HG03066 (cell line): ENCODE data around the gene IRS2.

ENCODE experiments used
- ATAC-seq: cut with Tn5 transposase; IDR thresholded peaks from one replicate; pipeline ENCODE4 v1.9.1; 2021; ENCODE audit warnings: low read depth; ENCODE audit not compliant: unreplicated experiment

The IRS2 gene

DNA sequence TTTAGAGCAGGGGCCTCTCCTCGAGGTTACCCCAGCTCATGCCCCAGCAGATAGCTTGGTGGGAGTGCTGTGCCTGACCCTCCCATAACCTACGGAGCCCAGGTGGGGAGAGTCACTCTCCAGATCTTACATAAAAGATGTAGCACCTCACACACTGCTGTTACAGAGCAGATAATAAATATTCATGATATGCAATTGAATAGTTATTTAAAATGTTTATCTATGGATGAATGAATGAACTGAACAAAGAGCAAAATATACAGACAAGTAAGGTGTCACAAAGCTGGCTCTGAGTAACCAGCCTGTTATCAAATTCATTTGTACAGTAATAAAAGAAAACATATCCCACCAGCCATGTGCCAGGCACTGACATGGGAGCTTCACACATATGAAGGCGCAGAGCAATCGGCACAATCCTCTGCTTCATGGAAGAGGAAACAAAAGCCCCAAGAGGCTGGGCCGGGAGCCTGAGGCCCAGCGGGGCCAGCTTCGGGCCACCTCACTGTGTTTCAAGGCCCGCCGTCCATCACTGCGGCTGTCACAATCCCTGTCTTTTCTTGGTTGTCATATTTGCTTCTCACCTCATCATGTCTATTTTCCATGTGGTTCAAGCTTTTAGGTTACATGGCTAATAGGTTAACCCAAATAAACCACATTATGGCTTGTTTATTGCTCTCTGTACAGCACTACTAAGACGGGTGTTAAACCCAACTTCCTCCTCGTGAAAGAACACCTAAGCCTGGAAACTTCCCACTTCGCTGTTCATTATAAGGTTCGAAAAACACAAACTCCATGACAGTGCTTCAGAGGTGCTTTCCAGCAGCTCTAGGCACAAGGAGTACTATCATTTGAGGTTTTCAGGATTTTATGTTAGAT, 78.4 kb downstream of the IRS2 start:
- no peak for ATAC-seq

DNA sequence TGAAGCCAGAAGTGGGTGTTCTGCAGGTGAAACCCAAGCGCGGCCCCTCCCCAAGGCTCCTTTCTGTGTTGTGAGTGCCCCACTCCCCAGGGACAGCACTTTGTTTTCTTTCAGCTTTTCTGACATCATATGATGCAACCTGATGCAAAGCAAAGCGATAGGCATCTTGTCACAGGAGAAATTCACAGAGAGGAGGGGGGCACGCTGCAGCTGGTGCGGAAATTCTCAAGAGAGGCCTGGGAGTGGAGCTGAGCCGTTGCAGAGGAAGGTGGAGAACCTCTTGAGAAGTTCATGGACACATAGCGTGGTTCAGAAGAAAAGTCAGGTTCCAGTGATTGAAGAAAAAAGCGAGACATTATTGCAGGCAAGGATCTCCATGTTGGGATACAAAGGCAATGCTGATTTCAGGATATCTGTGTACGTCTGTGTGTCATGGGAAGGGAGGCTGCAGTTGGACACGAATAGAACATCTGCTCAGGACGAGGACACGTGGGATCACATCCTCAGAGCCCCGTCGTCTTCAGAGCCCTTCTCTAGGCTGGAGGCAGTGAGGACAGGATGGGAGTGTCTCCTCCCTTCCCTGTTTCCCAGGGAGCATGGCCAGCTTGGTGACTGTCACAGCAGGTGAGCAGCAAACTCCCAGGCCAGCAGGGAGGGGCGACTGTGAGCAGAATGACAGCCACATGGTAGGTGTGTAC, 79.2 kb downstream of the IRS2 start:
- ATAC-seq = no peak

DNA sequence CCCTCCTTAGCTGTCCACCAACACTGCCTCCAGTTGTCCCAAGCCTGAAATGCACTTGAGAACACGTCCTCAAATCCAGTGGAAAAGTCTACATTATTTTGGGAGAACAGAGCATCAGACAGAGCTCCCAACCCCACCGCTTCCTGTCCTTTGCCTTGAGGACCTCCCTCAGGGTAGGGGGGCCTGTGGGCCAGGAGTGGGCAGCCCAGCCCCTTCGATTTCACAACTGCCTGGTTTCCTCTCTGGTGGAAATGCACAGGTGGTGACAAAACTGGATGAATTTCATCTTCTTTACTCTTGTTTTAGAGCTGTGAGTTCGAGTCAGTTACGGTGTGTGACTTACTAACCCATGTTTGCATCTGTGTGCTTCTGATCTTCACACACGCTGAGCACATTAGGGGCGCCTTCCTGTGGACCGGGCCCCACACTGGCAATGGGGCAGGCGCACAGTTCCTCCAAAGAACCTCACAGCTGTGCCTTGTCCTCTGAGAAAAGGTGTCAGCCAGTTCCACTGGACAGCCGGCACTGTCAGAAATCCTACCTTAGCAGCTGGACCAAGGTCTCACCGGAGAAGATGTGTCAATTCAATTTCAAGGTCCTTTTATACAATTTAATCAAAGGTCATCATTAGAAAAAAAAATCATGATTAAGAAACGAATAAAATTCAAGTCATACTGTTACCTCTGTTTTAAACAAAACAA, 80.2 kb downstream of the IRS2 start:
- no peak for ATAC-seq

DNA sequence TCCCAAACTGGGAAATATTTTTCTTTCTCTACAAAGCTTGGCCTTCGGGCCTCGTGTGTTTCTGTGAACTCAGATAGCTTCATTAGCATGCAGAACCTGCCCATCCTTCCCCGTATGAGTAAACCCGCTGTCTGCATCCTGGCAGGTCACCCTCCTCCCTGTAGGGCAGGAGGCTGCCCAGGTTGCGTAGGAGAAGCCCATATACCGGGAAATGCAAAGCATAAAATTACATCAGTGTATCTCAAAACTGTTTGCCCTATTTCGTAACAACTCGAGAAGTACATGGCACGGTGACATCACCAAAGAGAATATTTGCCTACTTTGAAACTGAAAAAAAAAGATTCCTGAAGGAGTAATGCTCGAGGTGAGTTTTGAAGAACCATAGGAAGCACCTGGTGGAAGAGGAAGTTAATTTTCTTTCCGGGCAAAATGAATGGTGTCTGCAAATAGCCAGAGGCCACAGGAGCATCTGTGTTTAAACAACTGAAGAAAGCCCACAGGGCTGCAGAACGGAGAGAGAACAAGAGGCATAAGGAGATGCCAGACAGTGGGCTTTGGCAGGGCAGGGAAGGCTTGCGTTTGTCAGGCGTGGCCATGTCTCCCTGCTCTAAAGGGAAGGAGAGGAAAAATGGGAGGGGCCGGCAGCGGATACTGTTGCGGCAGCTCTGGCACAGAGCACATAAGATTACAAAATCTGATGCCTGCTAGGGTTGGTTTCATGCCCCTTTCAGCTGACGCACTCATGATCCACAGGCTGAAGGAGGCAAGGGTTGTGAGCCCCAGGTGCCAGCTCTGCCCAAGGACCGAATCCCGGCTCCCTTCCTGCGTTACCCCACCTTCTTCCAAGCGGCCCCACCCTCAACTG, 81.4 kb downstream of the IRS2 start:
- no peak for ATAC-seq

DNA sequence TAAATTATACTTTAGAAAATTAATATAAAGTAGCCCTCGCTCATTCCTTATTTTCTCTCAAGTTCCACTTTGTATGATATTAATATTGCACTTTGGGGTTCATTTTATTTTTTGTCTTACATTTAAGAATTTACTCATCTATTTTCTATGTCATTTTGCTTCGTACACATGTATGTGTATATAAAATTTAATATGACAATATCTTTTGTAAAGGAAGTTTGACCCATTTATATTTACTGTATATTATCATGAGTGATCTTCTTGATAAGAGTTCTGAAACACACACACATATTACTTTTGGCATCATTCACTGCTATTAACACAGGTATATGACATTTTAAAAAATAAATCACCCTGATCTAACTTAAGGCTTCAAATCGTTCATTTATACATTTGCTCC, 83.1 kb downstream of the IRS2 start:
- ATAC-seq = no peak
